Kidney epithelial cell (primary cell): ENCODE measurements around the gene ZNF160. TPM values are rescaled to one million over a fixed set of nuclear protein-coding genes. Genes with fewer than 3 reads are reported as not detected.
"Not testable (repeated sequence)": the region's sequence is repeated elsewhere in the genome, so short reads cannot be mapped to it uniquely, and the experiment has no call there.

Source experiments
- DNase-seq: peaks from one replicate; pipeline ENCODE4 v3.0.0-alpha.2; 2010; ENCODE audit warnings: low read depth
- H3K27me3 ChIP-seq: 2 replicates; pipeline ENCODE4 v1.6.0; 2011; ENCODE audit warnings: low read length; ENCODE audit not compliant: control insufficient read depth, insufficient read depth
- H3K36me3 ChIP-seq: 2 replicates; pipeline ENCODE4 v1.5.1; 2011; ENCODE audit warnings: low read length; ENCODE audit not compliant: control insufficient read depth, insufficient read depth
- H3K4me3 ChIP-seq: 2 replicates; pipeline ENCODE4 v1.5.1; 2011; ENCODE audit warnings: low read depth, mild to moderate bottlenecking, control low read depth, low read length
- total RNA-seq: library from RNA; depleted of rRNA; stranded (reverse); fragments of >200 nt; gene quantifications from 2 replicates; pipeline ENCODE4 v1.2.3, GENCODE V29; 2015
- TF ChIP-seq, protein P1 (sequence below): IDR thresholded peaks from 2 replicates; pipeline ENCODE4 v1.5.1; 2011; ENCODE audit warnings: mild to moderate bottlenecking, moderate library complexity, low read length, control low read depth, inconsistent platforms; ENCODE audit not compliant: insufficient read depth, poor library complexity, severe bottlenecking

ZNF160 gene
- total RNA-seq, 1 donor from 2014 or later: 16.5 TPM

GRCh38 chr19:53131727-53132126, 28.5 kb upstream of the ZNF160 start:
- Histone ChIP-seq H3K4me3 (no peak overlapping the region), H3K27me3 (no peaks in the 10 kb centered on the region), H3K36me3 (no peaks in the 10 kb centered on the region)
- TF ChIP-seq, protein P1, sequence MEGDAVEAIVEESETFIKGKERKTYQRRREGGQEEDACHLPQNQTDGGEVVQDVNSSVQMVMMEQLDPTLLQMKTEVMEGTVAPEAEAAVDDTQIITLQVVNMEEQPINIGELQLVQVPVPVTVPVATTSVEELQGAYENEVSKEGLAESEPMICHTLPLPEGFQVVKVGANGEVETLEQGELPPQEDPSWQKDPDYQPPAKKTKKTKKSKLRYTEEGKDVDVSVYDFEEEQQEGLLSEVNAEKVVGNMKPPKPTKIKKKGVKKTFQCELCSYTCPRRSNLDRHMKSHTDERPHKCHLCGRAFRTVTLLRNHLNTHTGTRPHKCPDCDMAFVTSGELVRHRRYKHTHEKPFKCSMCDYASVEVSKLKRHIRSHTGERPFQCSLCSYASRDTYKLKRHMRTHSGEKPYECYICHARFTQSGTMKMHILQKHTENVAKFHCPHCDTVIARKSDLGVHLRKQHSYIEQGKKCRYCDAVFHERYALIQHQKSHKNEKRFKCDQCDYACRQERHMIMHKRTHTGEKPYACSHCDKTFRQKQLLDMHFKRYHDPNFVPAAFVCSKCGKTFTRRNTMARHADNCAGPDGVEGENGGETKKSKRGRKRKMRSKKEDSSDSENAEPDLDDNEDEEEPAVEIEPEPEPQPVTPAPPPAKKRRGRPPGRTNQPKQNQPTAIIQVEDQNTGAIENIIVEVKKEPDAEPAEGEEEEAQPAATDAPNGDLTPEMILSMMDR: no peak
- no peak for DNase-seq

DNA sequence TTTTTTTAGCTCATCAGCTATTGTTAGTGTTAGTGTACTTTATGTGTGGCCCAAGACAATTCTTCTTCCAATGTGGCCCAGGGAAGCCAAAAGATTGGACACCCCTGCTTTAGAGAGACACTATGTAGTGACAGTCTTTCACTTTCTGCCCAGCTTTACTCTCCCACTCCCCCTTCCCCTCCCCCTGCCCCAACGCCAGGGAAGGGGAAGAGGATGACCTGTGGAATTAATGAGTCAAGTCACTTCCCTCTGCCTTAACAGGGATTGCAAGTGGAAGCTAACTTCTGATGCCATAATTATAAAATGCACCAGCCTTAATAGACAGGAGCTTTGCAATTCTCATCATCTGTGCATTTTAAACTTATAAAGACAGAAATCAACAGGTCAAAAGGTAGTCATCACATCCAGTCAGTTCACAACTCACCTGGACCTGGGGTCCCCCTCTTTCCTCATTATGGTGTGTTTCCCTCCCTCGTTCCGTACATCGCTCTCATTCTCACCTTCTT, 27.9 kb upstream of the ZNF160 start:
- no peak for DNase-seq
- H3K27me3 ChIP-seq: no peaks in the 10 kb centered on the region
- H3K4me3 ChIP-seq: no peak overlapping the region
- TF ChIP-seq, protein P1: no peak
- no peaks in the 10 kb centered on the region for H3K36me3 ChIP-seq

GRCh38 chr19:53130506-53130905, 27.3 kb upstream of the ZNF160 start:
- Histone ChIP-seq H3K27me3 (no peaks in the 10 kb centered on the region), H3K4me3 (no peak overlapping the region), H3K36me3 (no peaks in the 10 kb centered on the region)
- TF ChIP-seq, protein P1: no peak
- no peak for DNase-seq

- not testable (repeated sequence) for H3K27me3 ChIP-seq, DNase-seq, H3K4me3 ChIP-seq, H3K36me3 ChIP-seq
Observed at GRCh38 chr19:53126733-53127526, 23.7 kb upstream of the ZNF160 start.

- DNase-seq: no peak
- H3K4me3 ChIP-seq: no peak overlapping the region
- no peaks in the 10 kb centered on the region for H3K36me3 ChIP-seq
- TF ChIP-seq, protein P1: no peak
- no peaks in the 10 kb centered on the region for H3K27me3 ChIP-seq
Observed at GRCh38 chr19:53123400-53123799, 20.2 kb upstream of the ZNF160 start.

- Histone ChIP-seq H3K27me3 (no peaks in the 10 kb centered on the region), H3K4me3 (no peak overlapping the region), H3K36me3 (no peaks in the 10 kb centered on the region)
- TF ChIP-seq, protein P1: no peak
- DNase-seq: no peak
Observed at GRCh38 chr19:53112286-53112685, 9.1 kb upstream of the ZNF160 start.
